NCI-H2196 (cell line): ENCODE measurements around the gene TSPOAP1.

ENCODE experiments used
- DNase-seq: peaks from one replicate; lab custom pipeline; 2025; ENCODE audit not compliant: unreplicated experiment; lab: John Stamatoyannopoulos, UW

The TSPOAP1 gene

DNA sequence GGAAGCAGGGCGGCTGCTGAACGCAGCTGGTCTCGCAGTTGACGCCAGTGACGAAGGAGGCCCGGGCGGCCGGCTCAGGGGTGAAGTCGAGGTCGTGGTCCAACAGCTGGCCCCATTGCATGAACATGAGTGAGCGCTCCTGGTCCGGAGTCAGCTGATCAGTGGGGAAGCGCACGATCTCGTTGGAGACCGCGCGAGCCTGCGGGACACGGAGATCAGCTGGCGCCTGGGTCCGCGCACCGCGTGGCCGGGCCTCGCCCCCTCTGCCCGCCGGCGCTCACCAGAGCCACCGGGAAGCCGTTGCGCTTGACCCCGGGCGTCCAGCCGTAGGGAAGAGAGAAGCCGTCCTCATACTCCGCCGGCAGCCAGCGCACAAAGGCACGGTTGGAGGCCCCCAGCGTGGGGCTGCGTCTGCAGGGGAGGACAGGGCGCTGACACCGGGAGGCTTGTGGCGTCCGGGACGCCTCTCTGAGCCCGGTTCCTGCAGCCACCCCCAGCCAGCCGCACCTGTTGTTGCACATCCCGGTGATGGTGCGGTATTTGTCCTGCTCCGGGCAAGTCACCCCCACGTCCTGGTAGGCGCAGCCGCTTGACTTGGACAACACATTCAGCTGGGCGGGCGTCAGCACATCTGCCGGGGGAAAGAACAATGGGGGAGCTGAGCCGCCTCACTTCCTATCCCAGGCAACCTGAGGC lies 49.4 kb downstream of the TSPOAP1 start:
- no peak for DNase-seq

DNA sequence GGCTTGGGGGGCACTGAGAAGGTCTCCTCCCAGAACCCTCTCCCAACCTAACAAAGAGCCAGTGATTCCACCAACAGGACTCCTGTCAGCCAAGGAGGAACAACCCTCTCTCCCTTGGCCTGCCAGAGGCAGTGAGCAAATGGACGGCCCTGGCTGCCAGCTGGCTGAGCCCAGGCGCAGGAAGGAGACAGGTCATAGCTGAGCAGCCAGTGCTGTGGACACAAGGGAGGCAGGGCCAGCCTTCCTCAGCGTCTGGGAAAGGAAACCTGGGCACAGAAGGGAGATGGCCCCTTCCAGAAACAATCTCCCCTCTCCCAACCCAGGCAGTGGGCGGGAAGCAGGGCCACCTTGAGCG lies 50.0 kb downstream of the TSPOAP1 start:
- DNase-seq: no peak

DNA sequence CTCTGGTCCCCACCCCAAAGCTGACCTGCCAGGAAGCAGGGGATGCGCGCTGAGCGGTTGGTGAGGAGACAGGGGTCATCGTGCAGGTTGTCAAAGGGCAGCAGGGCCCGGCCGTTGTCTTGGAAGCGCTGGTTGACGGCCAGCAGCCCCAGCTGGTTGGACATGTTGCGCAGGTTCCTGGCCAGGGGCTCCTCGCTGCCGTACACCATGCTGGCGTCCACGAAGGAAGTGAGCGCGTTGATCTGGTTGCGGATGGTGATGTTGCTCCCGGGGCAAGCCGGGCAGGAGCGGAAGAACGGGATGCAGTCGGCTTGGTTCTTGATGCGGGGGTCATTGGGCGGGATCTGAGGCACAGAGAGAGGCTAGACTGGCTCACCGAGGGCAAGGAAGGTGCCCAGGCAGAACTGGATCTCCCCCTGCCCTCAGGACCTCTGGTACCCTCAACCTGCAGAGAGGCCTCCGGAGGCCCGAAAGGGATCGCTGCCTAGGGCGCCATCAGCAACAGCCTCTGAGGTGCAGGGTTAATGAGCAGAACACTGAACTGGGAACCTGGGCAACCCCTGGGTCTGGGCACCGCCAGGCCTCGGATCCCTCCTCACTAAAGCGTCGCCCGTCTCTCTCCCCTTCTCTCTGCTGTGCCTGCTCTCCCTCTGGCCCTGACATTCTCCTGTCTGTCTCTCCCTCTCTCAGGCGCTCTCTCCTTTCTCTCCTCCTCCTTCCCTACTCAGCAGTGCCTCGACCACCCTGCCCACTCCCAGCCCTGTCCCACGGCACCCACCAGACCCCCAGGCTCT lies 50.6 kb downstream of the TSPOAP1 start:
- no peak for DNase-seq

DNA sequence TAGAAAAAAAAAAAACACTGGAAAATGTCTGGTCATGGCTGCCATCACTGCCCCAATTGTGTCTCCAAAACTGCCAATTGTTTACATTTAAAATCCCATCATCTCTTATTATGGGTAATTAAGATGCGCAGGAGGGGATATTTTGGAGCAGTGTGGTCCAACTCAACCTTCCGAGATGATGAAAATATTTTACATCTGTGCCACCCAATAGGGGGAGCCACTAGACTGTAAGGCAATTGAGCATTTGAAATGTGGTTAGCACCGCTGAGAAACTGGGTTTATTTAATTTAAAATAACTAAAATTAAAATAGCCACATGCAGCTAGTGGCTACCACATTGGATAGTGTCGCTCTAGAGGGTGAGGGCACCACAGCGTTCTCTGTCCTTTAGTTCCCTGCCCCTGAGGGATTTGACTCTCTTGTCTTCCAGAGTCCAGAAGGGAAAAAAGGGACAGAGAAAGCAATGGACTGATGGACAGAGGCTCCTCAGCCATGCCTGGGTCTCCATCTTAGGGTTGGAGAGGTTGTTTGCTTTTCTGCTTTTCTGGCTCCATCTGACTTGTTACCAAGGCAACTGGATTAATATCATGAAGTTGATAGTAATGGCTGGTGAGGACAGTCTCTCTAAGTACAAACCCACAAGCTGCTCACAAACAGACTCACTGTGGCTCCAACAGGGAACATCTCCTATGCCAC lies 51.3 kb downstream of the TSPOAP1 start:
- no peak for DNase-seq

DNA sequence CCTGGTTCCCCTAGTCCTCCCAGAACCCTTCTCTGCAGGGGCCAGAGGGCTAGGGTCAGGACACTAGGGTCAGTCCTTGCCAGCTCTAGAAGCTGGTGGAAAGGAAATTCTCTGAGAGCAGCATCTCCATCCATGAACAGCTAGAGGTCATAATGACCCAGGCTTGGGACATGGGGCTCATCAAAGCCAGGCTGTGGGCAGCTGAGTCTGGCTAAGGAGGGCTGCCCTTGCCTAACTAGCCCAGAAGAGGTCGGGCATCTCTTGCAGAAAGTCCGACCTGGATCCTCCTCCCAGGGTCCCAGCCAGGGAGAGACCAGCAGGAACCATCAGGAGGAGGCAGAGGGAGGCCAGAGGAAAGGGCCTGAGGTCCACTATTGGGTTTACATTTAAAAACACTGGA lies 52.2 kb downstream of the TSPOAP1 start:
- DNase-seq: no peak

DNA sequence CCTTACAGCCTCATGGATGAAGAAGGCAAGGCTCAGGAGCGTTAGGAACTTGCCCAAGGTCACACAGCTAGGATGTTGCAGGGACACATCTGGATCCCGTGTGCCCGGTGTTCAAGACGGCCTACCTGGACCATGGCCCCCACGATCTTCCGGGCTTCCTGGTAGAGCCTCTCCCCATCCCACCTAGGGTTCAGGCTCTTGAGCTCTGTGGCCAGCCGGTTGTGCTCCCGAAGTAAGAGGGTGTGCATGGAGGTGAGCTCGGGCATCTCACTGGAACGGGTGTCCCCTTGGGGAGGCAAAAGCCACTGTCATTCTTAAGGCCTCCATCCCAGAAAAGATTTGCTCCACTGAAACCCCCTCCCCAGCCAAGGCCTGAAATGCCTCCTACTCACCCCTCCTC lies 53.2 kb downstream of the TSPOAP1 start:
- no peak for DNase-seq

DNA sequence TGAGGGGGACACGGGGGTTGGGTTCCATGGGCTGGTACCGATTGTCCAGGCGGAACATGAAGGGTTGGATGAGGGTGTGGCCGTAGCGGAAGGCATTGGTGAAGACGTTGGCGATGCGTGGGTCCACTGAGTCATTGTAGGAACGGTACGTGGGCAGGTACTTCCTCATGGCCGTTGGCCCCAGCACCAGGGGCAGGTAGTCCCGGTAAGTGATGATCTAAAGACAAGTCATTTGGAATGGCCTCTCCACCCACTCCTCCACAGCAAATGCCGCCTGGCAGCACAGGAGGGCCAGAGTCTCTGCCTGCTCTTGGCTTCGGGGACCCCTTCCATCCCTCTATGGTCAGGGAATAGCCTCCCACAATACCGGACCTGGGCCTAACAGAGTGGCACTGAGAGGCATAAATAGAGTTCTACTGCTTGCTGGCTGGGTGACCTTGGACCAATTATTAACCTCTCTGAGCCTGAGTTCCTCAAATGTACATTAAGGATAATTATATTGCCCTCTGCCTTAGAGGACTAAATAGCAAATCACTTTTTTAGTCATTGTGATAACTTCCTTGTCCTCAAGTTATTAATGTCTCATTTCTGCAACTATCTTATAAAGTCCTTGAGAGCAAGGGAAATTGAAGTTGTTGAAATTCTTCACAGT lies 55.0 kb downstream of the TSPOAP1 start:
- DNase-seq: no peak

DNA sequence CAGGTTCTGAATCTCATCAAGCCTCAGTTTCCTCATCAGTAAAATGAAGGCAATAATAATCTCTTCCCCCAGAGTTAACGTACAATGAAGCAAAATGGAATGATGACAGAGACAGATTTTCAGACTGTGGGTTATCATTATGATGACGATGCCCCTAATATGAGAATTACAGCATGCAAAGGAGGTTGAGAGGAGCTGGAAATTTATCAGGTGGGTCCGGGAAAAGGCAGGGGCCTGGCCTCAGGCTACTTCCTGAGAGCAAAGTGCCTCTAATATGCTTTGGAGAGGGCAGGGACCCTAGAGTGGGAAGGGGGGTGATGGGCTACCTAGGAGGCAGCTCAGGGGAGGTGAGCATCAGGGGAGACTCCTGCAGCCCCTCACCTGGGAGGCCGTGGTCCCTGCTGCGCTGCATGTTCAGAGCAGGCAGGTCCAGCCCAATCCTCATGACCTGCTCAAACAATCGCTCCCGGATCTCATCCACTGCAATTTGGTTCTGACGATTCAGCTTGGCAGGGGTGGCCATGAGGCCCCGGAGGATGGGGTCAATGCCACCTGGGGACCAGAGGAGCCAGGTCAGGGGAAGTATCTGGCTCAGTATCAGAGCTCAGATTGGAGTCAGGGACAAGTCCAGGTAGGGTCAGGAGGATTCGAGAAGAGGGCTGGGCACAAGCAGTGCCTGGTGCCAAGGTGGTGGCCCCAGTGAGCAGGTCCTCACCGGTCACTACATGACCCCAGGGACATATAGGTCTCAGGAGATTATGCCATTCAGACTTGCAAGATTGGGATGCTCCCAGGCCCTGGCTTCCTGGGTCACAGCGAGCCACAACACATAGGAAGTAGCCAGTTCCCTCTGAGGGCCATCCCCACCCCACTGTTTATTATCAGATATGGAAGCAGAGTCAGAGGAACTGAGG lies 56.0 kb downstream of the TSPOAP1 start:
- DNase-seq: no peak

DNA sequence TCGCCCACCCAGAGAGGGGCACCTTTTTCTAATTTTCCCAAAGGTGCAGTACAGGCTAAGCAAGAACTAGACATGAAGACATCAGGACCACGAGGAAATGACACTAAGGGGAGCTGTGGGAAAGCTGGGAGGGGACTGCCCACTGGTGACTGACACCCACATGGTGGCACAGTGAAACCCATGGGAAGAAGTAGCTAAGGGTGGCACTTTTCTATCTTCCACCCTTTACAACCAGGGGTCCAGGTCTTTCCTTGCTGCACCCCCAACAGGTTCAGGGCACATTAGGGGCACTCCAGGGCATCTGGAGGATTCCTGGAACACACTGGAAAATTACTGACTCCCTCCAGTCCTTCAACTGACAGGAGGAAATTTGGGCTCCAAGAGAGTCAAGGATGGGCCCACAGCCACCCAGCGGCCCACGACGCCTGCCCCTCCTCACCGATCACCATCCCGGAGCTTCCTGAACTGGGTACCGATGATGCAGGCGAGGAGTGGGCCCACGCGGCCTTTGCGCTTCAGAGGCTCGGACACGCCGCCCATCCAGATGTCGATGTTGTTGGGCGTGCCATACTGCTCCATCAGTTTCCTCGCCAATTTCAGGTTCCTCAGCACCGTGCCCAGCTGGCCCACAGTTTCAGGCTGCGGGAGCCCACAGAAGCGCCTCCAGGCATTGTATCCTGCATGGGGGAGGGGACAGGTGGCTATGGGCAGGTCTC lies 57.2 kb downstream of the TSPOAP1 start:
- no peak for DNase-seq

DNA sequence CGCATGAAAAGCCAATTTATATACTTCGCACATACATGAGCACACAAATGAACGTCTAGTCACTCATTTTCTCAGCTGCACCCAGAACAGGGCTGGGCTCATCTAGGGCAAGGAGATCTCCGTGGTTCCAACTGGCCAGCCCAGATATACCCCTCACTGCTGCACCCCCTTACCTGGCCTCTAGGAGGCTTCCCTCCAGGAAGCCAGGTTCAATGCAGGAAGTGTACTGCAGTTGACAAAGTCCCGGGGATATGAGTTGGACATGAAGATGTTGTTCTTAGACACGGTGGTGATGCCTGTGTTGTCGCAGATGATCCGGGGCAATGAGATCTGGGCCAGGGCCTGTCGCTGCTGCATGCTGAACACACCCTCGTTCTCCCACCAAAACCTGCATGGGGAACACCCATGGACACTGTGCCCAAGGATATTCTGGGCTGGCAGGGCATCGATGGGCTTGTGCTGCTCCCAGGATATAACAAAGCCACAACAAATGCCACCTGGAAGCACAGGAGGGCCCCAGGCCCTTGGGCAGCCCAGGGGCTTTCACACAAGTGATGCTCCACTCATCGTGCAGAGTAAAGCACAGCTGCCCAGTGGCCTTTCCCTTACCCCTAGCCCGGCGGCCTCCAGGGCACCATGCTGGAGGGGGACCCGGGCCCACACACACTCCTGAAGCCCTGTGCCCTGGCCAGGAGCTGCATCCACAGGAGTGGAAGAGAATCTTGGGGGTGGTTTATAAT lies 57.9 kb downstream of the TSPOAP1 start:
- no peak for DNase-seq

DNA sequence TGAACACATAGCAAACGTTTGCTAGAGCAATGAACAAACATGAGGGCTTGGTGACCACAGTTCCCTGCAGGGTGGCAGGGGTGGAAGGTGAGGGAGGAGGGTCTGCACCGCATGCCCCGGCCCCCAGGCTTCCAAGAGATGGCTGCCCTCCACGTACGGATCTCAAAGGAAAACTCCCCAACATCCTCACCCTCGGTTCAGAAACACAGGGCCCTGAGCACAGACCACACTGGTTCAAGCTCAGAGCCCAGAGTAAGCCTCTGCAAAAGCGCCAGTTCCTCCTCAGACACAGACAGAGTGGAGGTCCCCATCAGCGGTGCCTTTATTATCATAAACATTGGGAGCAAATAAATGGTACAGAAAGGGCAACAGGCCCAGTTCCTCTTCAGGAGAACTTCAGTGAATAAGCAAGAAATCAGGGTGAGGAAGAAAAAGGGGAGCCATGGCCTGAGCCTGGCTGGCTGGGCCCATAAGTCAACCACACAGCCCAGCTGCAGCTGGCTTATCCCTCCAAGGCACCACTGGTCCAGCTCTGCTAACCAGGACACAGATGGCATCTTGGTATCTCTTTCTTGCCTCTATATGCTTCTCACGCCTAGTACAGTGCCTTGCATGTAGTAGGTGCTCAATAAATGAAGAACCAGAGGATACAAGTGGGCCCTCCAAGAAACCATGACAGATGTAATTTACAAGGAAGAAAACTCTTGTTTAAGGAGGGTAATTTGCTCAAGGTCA lies 58.9 kb downstream of the TSPOAP1 start:
- DNase-seq: no peak

DNA sequence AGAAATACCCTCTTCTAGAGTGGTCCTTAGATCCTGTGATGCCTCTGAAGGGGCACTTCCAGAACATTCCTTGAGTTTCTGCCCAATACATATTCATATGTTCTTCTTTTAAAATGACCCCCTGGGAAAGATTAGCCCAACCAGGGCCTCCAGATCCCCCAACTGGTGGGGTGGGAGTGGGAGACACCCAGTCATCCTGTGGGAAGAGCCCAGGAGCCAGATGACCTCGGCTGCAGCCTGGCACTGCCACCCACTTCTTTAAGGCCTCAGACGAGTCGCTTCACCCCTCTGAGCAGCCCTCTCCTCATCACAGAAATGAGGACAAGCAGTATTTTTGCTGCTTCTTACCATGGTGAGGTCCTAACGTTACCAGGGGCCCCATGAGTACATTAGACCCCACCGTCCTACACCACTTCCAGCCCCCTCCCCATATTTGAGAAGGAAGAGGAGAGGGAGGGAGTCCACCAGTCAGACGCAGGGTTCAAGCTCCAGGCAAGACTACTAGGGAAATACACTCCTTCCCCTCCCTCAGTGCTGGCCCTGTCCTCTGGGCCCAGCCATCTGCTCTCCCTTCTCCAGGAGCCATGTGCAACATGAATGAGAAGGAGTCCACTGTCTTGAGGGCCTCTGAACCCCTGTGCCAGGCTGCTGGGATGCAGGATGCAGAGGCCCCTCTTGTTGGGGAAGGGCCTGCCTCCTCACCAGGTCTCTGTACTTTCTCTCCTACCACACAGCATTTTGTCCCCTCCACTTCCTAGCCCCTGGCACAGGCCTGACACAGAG lies 59.6 kb downstream of the TSPOAP1 start:
- no peak for DNase-seq

DNA sequence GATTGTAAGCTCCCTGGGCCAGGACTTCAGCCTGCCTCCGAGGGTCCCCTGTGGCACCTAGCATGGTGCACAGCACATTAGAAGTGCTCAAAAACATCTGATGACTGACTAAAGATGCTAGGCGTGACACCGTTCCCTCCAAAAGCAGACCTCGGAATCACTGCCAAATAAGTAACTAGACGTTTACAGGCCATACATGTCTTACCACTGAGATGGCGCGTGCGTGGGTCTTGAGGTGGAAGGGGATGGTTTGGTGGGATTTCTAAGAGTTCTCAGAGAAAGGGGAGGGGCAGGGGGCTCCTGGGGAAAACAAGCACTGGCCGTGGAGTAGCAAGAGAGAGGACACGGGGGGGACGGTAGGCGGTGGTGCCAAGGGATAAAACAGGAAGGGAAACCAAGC lies 60.3 kb downstream of the TSPOAP1 start:
- no peak for DNase-seq

DNA sequence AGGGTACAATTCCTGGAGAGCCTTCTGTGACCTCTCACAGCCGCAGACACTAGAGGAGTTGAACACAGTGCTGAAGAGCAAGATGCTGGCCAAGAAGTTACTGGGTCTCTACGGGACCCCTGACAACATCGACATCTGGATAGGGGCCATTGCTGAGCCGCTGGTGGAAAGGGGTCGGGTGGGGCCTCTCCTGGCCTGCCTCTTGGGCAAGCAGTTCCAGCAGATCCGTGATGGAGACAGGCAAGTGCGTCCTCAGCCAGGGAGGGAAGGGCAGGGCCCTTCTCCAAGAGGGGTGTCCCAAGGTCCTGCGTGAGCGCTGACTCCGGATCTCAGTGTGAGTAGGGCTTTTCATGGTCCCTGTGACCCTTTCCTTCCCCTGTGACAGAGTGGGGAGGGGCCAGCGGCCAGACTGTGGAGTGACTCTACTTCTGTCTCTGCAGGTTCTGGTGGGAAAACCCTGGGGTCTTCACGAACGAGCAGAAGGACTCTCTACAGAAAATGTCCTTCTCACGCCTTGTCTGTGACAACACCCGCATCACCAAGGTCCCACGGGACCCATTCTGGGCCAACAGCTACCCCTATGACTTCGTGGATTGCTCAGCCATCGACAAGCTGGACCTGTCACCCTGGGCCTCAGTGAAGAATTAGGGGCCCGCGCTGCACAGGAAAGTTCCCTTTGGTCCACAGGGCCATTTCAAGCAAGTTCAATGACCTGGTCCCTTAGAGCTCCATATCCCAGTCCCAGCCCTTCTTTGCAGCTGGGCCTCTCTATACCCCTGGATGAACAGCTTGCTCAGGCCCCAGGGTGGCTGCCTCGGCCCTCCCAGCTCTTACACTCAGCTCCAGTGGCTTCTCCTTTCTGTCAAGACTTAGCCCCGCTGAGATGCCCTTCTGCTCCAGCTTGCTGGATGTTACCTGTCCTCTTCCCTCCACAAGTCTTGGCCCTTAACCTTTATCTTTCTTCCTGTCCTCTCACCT lies 61.0 kb downstream of the TSPOAP1 start:
- DNase-seq: no peak

DNA sequence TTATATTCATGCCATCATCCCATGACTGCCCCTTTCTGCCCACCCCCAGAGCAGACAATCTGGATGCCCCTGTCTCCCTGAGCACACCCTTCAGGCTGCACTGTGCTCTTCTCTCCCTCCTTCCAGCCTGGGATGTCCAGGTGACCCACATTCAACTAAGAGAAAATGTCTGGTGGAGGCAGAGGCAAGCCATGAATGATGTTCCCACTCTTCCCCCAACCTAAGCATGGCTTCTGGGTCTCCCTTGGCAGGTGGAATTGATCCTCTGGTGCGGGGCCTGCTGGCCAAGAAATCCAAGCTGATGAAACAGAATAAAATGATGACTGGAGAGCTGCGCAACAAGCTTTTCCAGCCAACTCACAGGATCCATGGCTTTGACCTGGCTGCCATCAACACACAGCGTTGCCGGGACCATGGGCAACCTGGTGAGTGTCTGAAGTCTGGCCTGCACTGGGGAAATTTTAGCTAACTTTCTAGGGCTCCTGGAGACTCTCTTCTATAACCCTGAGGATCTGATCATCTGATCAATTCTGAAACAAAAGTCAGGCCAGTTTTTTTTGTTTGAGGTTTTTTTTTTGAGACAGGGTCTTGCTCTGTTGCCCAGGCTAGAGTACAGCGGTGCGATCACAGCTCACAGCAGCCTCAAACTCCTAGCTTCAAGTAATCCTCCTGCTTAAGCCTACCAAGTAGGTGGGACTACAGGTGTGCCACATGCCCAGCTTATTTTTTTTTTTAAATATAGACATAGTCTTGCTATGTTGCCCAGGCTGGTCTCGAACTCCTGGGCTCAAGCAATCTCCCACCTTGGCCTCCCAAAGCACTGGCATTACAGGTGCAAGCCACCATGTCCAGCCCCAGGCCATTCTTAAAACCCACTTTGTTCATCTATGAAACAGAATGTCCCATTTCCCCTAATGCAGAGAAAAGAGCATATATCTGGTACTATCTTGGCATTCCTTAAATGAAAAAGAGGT lies 62.4 kb downstream of the TSPOAP1 start:
- DNase-seq: no peak

DNA sequence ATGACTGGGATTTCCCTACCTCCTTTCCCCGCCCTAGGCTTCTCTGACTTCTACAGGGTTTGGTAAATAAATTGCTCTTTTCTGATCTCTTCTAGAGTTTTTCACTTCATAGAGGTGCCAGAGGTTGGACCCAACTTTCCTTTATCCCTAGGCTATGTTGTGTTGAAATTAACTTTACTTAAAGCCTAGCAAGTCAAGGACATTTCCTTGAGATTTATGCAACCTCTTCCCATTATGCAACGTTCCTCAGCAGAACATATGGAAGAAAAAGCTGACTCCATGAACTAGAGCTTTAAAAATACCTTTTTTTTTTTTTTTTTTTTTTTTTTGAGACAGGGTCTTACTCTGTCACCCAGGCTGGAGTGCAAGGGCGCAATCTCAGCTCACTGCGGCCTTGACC lies 63.3 kb downstream of the TSPOAP1 start:
- no peak for DNase-seq
